ENCODE measurements around the gene PTPRJ. TPM values are rescaled to one million over a fixed set of nuclear protein-coding genes. Genes with fewer than 3 reads are reported as not detected.

PTPRJ gene
- polyA plus RNA-seq, 1 donor from 2014 or later = 8.6 TPM

DNA sequence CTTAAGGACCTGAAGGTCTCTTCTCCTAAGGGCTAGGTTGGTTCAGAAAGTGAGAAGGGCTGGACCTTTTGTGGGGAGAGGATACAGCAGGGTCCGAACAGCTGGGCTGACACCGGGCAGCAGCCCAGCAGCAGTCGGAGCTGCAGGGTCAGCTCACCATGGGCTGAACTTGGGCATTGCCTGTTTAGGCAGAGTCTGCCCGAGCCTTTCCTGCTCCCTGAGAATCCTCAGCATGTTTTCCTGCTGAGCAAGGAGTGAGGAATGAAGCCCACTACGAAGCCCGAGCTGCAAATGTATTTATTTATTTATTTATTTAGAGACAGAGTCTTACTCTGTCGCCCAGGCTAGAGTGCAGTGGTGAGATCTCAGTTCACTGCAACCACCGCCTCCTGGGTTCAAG lies 83.9 kb downstream of the PTPRJ start:
- Histone ChIP-seq H3K36me3 (ENCODE audit: insufficient read depth, low read length) (no peaks in the 10 kb centered on the region), H4K20me1 (ENCODE audit: insufficient read depth) (no peaks in the 10 kb centered on the region), H3K27me3 (ENCODE audit: insufficient read depth, low read depth, low read length) (no peaks in the 10 kb centered on the region), H3K9ac (ENCODE audit: low read length) (no peak overlapping the region), H3K4me3 (ENCODE audit: low read length) (no peak overlapping the region), H3F3A (ENCODE audit: insufficient read depth, low read length, poor library complexity, severe bottlenecking) (no peaks in the 10 kb centered on the region), H3K9me3 (ENCODE audit: low read length) (no peaks in the 10 kb centered on the region), H3K79me2 (replicated peaks; ENCODE audit: insufficient read depth, low read length) (no peaks in the 10 kb centered on the region), H2AFZ (ENCODE audit: low read depth, low read length) (no peak overlapping the region), H3K27ac (ENCODE audit: low read length) (no peak overlapping the region), H3K9me2 (ENCODE audit: insufficient read depth, low read length) (no peaks in the 10 kb centered on the region), H3K4me2 (ENCODE audit: low read length) (no peak overlapping the region)
- TF ChIP-seq EZH2 (IDR thresholded peaks at IDR 0.05; ENCODE audit: borderline replicate concordance, insufficient read depth, low read length, poor library complexity, severe bottlenecking) = no peak
- TF ChIP-seq RAD21 (conservative IDR thresholded peaks at IDR 0.05) = no peak
- no peak for TF ChIP-seq POLR2AphosphoS5 (IDR thresholded peaks at IDR 0.05)
- no peak for TF ChIP-seq TAF1 (IDR thresholded peaks at IDR 0.05; ENCODE audit: low read depth)
- TF ChIP-seq EP300 (conservative IDR thresholded peaks at IDR 0.05; ENCODE audit: poor library complexity, severe bottlenecking) = no peak
- no peak for TF ChIP-seq SMC3 (conservative IDR thresholded peaks at IDR 0.05; ENCODE audit: poor library complexity)
- TF ChIP-seq, protein P1, sequence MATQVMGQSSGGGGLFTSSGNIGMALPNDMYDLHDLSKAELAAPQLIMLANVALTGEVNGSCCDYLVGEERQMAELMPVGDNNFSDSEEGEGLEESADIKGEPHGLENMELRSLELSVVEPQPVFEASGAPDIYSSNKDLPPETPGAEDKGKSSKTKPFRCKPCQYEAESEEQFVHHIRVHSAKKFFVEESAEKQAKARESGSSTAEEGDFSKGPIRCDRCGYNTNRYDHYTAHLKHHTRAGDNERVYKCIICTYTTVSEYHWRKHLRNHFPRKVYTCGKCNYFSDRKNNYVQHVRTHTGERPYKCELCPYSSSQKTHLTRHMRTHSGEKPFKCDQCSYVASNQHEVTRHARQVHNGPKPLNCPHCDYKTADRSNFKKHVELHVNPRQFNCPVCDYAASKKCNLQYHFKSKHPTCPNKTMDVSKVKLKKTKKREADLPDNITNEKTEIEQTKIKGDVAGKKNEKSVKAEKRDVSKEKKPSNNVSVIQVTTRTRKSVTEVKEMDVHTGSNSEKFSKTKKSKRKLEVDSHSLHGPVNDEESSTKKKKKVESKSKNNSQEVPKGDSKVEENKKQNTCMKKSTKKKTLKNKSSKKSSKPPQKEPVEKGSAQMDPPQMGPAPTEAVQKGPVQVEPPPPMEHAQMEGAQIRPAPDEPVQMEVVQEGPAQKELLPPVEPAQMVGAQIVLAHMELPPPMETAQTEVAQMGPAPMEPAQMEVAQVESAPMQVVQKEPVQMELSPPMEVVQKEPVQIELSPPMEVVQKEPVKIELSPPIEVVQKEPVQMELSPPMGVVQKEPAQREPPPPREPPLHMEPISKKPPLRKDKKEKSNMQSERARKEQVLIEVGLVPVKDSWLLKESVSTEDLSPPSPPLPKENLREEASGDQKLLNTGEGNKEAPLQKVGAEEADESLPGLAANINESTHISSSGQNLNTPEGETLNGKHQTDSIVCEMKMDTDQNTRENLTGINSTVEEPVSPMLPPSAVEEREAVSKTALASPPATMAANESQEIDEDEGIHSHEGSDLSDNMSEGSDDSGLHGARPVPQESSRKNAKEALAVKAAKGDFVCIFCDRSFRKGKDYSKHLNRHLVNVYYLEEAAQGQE (IDR thresholded peaks at IDR 0.05; ENCODE audit: borderline replicate concordance) = no peak
- TF ChIP-seq, protein P2, sequence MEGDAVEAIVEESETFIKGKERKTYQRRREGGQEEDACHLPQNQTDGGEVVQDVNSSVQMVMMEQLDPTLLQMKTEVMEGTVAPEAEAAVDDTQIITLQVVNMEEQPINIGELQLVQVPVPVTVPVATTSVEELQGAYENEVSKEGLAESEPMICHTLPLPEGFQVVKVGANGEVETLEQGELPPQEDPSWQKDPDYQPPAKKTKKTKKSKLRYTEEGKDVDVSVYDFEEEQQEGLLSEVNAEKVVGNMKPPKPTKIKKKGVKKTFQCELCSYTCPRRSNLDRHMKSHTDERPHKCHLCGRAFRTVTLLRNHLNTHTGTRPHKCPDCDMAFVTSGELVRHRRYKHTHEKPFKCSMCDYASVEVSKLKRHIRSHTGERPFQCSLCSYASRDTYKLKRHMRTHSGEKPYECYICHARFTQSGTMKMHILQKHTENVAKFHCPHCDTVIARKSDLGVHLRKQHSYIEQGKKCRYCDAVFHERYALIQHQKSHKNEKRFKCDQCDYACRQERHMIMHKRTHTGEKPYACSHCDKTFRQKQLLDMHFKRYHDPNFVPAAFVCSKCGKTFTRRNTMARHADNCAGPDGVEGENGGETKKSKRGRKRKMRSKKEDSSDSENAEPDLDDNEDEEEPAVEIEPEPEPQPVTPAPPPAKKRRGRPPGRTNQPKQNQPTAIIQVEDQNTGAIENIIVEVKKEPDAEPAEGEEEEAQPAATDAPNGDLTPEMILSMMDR (IDR thresholded peaks at IDR 0.05; ENCODE audit: poor library complexity, severe bottlenecking) = no peak
- no peak for TF ChIP-seq MXI1 (conservative IDR thresholded peaks at IDR 0.05; ENCODE audit: poor library complexity, severe bottlenecking)

DNA sequence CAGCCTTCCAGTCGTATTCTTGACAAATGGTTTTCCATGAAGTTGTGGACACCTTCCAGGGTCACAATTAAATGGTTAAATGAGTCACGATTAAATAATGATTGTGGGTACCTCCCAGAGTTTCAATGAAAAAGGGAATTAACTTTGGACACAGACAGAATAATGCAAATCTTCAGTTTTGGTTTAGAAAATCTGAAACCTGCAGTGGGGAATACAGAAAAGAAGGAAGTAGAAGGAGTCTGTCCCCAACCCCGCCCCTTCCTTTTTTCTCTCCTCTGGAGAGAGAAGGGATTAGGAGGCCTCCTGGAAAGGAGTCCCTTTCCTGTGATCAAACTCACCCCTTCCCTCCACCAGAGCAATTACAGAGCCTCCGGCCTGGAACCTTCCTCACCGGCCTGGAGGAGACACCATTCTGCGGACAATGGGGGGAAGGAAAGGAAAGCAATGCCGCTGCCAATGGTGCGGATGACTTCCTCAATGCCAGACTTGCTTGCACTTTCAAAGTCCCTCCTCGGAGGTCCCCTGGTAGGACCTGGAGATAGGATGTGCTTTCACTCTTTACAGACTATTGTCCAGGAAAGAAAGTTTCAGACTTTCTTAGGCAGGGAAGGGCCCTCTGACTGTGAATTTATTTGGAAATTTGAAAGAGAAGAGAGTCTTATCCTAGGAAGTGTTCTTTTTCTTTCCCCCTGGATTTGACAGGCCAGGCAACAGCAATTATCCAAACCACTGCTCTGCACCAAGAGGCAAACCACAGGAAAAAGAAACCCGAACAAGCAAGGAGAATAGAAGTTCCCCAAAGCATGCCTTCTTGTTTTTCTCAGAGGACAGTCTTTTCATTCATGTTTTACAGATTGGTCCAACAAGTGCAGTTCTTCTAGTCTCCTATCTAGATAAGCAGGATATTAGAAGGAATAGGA lies 86.8 kb downstream of the PTPRJ start:
- H3K9me2 ChIP-seq (ENCODE audit: insufficient read depth, low read length) = no peaks in the 10 kb centered on the region
- H3K4me3 ChIP-seq (ENCODE audit: low read length) = no peak overlapping the region
- no peaks in the 10 kb centered on the region for H3F3A ChIP-seq (ENCODE audit: insufficient read depth, low read length, poor library complexity, severe bottlenecking)
- no peak overlapping the region for H3K4me2 ChIP-seq (ENCODE audit: low read length)
- H3K27me3 ChIP-seq (ENCODE audit: insufficient read depth, low read depth, low read length) = no peaks in the 10 kb centered on the region
- H4K20me1 ChIP-seq (ENCODE audit: insufficient read depth) = no peaks in the 10 kb centered on the region
- H3K9ac ChIP-seq (ENCODE audit: low read length) = no peak overlapping the region
- H3K27ac ChIP-seq (ENCODE audit: low read length) = no peak overlapping the region
- no peak for TF ChIP-seq POLR2AphosphoS5 (IDR thresholded peaks at IDR 0.05)
- TF ChIP-seq MXI1 (conservative IDR thresholded peaks at IDR 0.05; ENCODE audit: poor library complexity, severe bottlenecking) = no peak
- no peak for TF ChIP-seq EZH2 (IDR thresholded peaks at IDR 0.05; ENCODE audit: borderline replicate concordance, insufficient read depth, low read length, poor library complexity, severe bottlenecking)
- no peak for TF ChIP-seq EP300 (conservative IDR thresholded peaks at IDR 0.05; ENCODE audit: poor library complexity, severe bottlenecking)
- TF ChIP-seq, protein P1 (IDR thresholded peaks at IDR 0.05; ENCODE audit: borderline replicate concordance) = no peak
- TF ChIP-seq, protein P2 (IDR thresholded peaks at IDR 0.05; ENCODE audit: poor library complexity, severe bottlenecking) = no peak
- no peak for TF ChIP-seq RAD21 (conservative IDR thresholded peaks at IDR 0.05)
- TF ChIP-seq SMC3 (conservative IDR thresholded peaks at IDR 0.05; ENCODE audit: poor library complexity) = no peak
- no peak for TF ChIP-seq TAF1 (IDR thresholded peaks at IDR 0.05; ENCODE audit: low read depth)
- H3K9me3 ChIP-seq (ENCODE audit: low read length) = no peaks in the 10 kb centered on the region
- no peak overlapping the region for H2AFZ ChIP-seq (ENCODE audit: low read depth, low read length)
- no peaks in the 10 kb centered on the region for H3K79me2 ChIP-seq (replicated peaks; ENCODE audit: insufficient read depth, low read length)
- no peaks in the 10 kb centered on the region for H3K36me3 ChIP-seq (ENCODE audit: insufficient read depth, low read length)
